SU-DHL-6 (cell line): ENCODE measurements around the gene ACAT2.
"Not testable (repeated sequence)": the region's sequence is repeated elsewhere in the genome, so short reads cannot be mapped to it uniquely, and the experiment has no call there.

Source experiments
- H2AFZ ChIP-seq: fragments of 200-600 bp; sonication (generic); 2 replicates; pipeline ENCODE4 v1.6.1; 2014; ENCODE audit warnings: low read depth, mild to moderate bottlenecking, moderate library complexity, mixed read lengths, antibody characterized with exemption, low read length; ENCODE audit not compliant: severe bottlenecking
- H3F3A ChIP-seq: fragments of 200-600 bp; shearing (Covaris generic); 2 replicates; pipeline ENCODE4 v1.6.0; 2016; ENCODE audit warnings: antibody characterized with exemption, mild to moderate bottlenecking; ENCODE audit not compliant: insufficient read depth
- H3K27ac ChIP-seq: fragments of 200-600 bp; sonication (generic); 2 replicates; pipeline ENCODE4 v1.5.1; 2016; ENCODE audit warnings: low read depth, mild to moderate bottlenecking, low read length, moderate library complexity, mixed read lengths
- H3K27me3 ChIP-seq: fragments of 200-600 bp; sonication (generic), shearing (Covaris generic); 2 replicates; pipeline ENCODE4 v1.6.0; 2014; ENCODE audit warnings: mild to moderate bottlenecking, low read length
- H3K36me3 ChIP-seq: fragments of 200-600 bp; sonication (generic); 2 replicates; pipeline ENCODE4 v1.6.1; 2014; ENCODE audit warnings: mild to moderate bottlenecking, low read length, mixed read lengths
- H3K4me2 ChIP-seq: fragments of 300-600, 200-600 bp; shearing (Covaris generic), sonication (generic); 2 replicates; pipeline ENCODE4 v1.6.0; 2014; ENCODE audit warnings: low read length, low read depth, mild to moderate bottlenecking; ENCODE audit not compliant: poor library complexity, severe bottlenecking
- H3K4me3 ChIP-seq: fragments of 200-600 bp; sonication (generic); 2 replicates; pipeline ENCODE4 v1.5.1; 2014; ENCODE audit warnings: antibody characterized with exemption, low read length, mild to moderate bottlenecking, mixed read lengths; ENCODE audit not compliant: insufficient read depth, poor library complexity, severe bottlenecking
- H3K79me2 ChIP-seq: fragments of 200-600 bp; sonication (generic); 2 replicates; pipeline ENCODE4 v1.6.1; 2014; ENCODE audit warnings: mild to moderate bottlenecking, low read length, moderate library complexity; ENCODE audit not compliant: insufficient read depth
- H3K9ac ChIP-seq: fragments of 200-600 bp; sonication (generic); 2 replicates; pipeline ENCODE4 v1.7.0; 2014; ENCODE audit warnings: mild to moderate bottlenecking, low read length
- H3K9me2 ChIP-seq: fragments of 200-600 bp; sonication (generic); replicated peaks from 2 replicates; pipeline ENCODE4 v1.6.1; 2014; ENCODE audit warnings: low read length; ENCODE audit not compliant: insufficient read depth
- H3K9me3 ChIP-seq: fragments of 200-600 bp; sonication (generic); 2 replicates; pipeline ENCODE4 v1.6.1; 2014; ENCODE audit warnings: low read length, mixed read lengths; ENCODE audit not compliant: insufficient read depth
- H4K20me1 ChIP-seq: fragments of 200-600 bp; sonication (generic); 2 replicates; pipeline ENCODE4 v1.6.1; 2014; ENCODE audit warnings: low read depth, mild to moderate bottlenecking, antibody characterized with exemption, low read length, moderate library complexity, mixed read lengths
- CTCF ChIP-seq: fragments of 200-600 bp; sonication (generic); IDR thresholded peaks from one replicate; pipeline ENCODE4 v1.5.1; 2017; ENCODE audit warnings: antibody characterized with exemption, mild to moderate bottlenecking, low read length, moderate library complexity; ENCODE audit not compliant: insufficient read depth, poor library complexity, severe bottlenecking
- EZH2phosphoT487 ChIP-seq: fragments of 200-600 bp; sonication (generic), shearing (Covaris generic); conservative IDR thresholded peaks from 2 replicates; pipeline ENCODE4 v1.6.1; 2018; ENCODE audit warnings: mild to moderate bottlenecking, antibody characterized with exemption, low read length, moderate library complexity, mixed read lengths

ACAT2 gene

GRCh38 chr6:159789377-159790148 is 27.7 kb downstream of the ACAT2 start, which contains the start of gene TCP1:
Gene TCP1 (minus strand): TSS chr6:159789602. CDS start chr6:159789468, 134 bp downstream.
- H3K79me2 ChIP-seq = peaks cover 87% of the 10 kb centered on the region
- H3K4me2 ChIP-seq = peak within 1 kb of the TSS; percentile 88
- no peaks in the 10 kb centered on the region for H3K27me3 ChIP-seq
- H3K27ac ChIP-seq = peak within 1 kb of the TSS; percentile 85
- H3K36me3 ChIP-seq = peaks cover 46% of the 10 kb centered on the region
- TF ChIP-seq CTCF (no peak), EZH2phosphoT487 (no peak)
- peak within 1 kb of the TSS; percentile 96 for H3K9ac ChIP-seq
- H3K4me3 ChIP-seq = peak within 1 kb of the TSS; percentile 82
- peaks cover 10% of the 10 kb centered on the region; the same call in 1 of the 2 replicates for H3F3A ChIP-seq
- no peaks in the 10 kb centered on the region for H3K9me3 ChIP-seq
- peak within 1 kb of the TSS; percentile 46 for H2AFZ ChIP-seq
- H3K9me2 ChIP-seq = no peaks in the 10 kb centered on the region
- H4K20me1 ChIP-seq = peaks cover 28% of the 10 kb centered on the region; the same call in 1 of the 2 replicates

- H3K4me2 ChIP-seq = peak within 1 kb of the TSS; percentile 88
- peak within 1 kb of the TSS; percentile 96 for H3K9ac ChIP-seq
- peak within 1 kb of the TSS; percentile 46 for H2AFZ ChIP-seq
- peak within 1 kb of the TSS; percentile 85 for H3K27ac ChIP-seq
- H3K9me2 ChIP-seq = no peaks in the 10 kb centered on the region
- peak within 1 kb of the TSS; percentile 82 for H3K4me3 ChIP-seq
- TF ChIP-seq EZH2phosphoT487 (no peak), CTCF (no peak)
- peaks cover 23% of the 10 kb centered on the region; the same call in 1 of the 2 replicates for H4K20me1 ChIP-seq
- H3K36me3 ChIP-seq = peaks cover 38% of the 10 kb centered on the region
- no peaks in the 10 kb centered on the region for H3K27me3 ChIP-seq
- peaks cover 10% of the 10 kb centered on the region; the same call in 1 of the 2 replicates for H3F3A ChIP-seq
- H3K79me2 ChIP-seq = peaks cover 81% of the 10 kb centered on the region
- H3K9me3 ChIP-seq = no peaks in the 10 kb centered on the region
Measured at GRCh38 chr6:159790149-159790955, 28.5 kb downstream of the ACAT2 start, which contains the start of gene MRPL18. Gene MRPL18 (plus strand): TSS chr6:159790467. CDS start chr6:159790588, 121 bp downstream.

- H3K4me2 ChIP-seq = peak overlapping the region; percentile 64
- peak overlapping the region; percentile 96 for H3K9ac ChIP-seq
- no peaks in the 10 kb centered on the region for H3K9me3 ChIP-seq
- peak overlapping the region; percentile 67 for H3K27ac ChIP-seq
- no peaks in the 10 kb centered on the region for H3K9me2 ChIP-seq
- peaks cover 16% of the 10 kb centered on the region; the same call in 1 of the 2 replicates for H4K20me1 ChIP-seq
- 0 out of 2 replicates have a peak, but pooled peaks cover 6% of the 10 kb centered on the region for H3F3A ChIP-seq
- H2AFZ ChIP-seq = peak overlapping the region; percentile 15
- no peaks in the 10 kb centered on the region for H3K27me3 ChIP-seq
- no peak for TF ChIP-seq CTCF
- no peak for TF ChIP-seq EZH2phosphoT487
- H3K79me2 ChIP-seq = peaks cover 74% of the 10 kb centered on the region
- peak overlapping the region; percentile 82 for H3K4me3 ChIP-seq
- H3K36me3 ChIP-seq = peaks cover 31% of the 10 kb centered on the region
Measured at GRCh38 chr6:159790956-159791598, 29.2 kb downstream of the ACAT2 start.

GRCh38 chr6:159794976-159795375 is 33.1 kb downstream of the ACAT2 start:
- H3K79me2 ChIP-seq = peaks cover 40% of the 10 kb centered on the region
- H3K9ac ChIP-seq, H3K9me2 ChIP-seq, H3K27me3 ChIP-seq, H3K9me3 ChIP-seq, H3K4me3 ChIP-seq, H4K20me1 ChIP-seq, H2AFZ ChIP-seq, H3K27ac ChIP-seq, H3K4me2 ChIP-seq, H3F3A ChIP-seq: not testable (repeated sequence)
- peaks cover 27% of the 10 kb centered on the region for H3K36me3 ChIP-seq
